Stimulated activated CD4-positive, alpha-beta T cell treated with anti-CD3 and anti-CD28 coated beads, Interleukin-2, amount 100 ng/mL, for 48 hours (primary cell): ENCODE data around the gene NRAS.

Experiments used
- DNase-seq, 2 donors: peaks; one replicate each; pipeline ENCODE4 v3.0.0-alpha.2; 2020

Gene NRAS

DNA sequence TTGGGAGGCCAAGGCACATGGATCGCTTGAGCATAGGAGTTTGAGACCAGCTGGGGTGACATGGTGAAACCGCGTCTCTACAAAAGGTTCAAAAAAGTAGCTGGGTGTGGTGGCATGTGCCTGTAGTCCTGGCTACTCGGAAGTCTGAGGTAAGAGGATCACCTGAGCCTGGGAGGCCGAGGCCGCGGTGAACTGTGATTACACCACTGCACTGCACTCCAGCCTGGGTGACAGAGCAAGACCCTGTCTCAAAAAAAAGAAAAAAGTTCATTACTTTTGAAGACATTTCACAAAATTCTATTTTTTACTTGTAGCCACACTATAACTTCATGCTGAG lies 44.7 kb downstream of the NRAS start:
- no peak for DNase-seq

DNA sequence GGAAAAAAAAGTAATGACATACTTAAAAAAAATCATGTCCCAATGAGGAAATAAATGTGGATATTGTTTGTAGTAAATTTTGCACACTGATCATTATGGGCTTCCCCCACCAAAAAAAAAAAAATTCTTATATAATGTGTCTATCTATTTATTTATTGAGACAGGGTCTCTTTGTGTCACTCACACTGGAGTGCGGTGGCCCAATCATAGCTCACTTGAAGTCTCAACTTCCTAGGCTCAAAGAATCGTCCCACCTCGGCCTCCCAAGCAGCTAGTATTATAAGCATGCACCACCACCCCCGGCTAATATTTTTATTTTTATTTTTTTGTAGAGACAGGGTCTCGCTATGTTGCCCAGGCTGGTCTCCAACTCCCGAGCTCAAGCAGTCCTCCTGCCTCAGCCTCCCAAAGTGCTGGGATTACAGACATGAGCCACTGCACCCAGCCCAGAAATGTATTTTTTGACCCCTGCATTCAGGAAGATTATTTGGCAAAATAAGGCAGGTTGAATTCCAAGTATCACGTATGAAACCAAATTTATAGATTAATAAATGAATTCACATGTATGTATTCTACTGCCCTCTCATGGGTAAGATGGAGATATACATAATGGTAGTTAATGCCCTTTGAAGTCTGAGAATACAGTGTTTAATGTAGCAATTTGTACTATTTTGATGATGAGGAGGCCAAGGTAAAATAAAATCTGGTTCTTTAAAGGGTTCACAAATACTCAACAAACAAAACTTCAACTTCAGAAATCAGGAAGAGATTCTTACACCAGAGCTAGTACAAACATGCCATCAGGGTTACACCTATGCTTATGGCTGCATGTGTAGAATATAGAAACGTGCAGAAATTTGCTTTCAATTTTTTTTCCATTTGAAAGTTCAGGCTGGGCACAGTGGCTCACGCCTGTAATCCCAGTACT lies 45.3 kb downstream of the NRAS start:
- no peak for DNase-seq

DNA sequence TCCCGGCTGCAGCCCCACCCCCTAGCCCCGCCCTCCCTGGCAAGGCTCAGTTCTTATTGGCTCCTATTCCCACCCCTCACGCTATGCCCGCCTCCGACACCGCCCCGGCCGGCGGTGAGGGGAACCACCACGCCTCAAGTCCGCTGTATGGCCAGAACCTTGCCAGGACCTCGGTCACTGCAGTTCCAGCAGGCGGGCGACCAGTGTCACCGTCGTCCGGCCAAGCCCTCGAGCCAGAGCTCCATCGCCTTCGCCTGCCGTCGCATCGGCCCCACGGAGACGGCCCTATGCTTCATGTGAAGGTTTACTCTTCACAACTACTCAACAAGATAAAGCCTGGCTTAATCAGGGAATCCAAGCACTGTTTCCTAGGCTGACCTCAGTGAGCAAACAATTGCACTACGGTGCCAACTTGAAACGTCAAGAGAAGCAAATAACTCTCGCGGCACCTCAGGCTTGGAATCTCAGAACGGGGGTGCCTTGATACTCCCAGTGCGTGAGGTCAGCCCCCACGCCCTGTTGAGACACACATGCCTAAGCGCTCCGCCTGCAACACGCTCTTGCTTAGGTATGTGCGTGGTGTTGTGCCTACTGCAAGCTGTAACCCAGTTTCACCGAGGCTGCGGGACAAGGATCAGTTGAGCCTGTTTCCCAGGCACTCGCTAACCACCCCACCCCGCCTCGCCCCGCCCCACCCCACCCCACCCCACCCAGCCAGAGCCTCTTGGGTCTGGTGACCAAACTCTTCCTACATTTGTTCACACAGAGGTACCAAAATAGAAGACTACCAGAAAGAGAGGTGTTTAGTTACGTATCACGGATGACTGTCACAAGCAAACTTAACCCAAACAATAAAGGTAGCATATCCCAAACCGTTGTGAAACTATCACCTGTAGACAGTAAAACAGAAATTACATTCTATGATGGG lies 46.2 kb downstream of the NRAS start:
- peak; percentile 78 to 85 for DNase-seq

DNA sequence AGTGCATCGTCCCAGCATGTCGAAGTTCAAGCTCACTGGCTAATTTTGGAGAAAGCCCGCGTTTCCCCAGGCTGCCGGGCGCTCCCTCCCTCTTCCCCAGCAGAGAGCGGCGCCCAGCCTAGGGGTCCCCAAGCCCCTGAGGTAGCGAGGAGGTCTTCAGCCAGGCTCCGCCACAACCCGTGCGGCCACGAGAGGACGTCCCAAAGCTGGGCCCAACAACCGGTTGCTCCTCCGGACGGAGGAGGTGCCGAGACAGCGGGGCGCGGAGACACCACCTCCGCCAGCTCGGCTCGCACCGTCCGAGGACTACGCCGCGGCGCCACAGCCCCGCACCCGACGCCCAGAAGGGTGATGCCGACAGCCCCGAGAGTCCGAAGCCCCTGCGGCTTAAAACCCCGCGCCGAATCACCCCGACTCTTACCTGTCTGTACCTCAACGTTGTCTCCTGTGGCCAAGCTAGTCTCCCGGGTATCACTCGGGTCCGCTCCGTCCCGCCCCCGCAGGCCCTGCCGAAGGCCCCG lies 46.9 kb downstream of the NRAS start, which contains the start of gene DENND2C:
Gene DENND2C (minus strand): TSS at position 488 of the 521 bp plus-strand sequence. CDS start 44,065 bp downstream, outside the sequence.
- no peak for DNase-seq

DNA sequence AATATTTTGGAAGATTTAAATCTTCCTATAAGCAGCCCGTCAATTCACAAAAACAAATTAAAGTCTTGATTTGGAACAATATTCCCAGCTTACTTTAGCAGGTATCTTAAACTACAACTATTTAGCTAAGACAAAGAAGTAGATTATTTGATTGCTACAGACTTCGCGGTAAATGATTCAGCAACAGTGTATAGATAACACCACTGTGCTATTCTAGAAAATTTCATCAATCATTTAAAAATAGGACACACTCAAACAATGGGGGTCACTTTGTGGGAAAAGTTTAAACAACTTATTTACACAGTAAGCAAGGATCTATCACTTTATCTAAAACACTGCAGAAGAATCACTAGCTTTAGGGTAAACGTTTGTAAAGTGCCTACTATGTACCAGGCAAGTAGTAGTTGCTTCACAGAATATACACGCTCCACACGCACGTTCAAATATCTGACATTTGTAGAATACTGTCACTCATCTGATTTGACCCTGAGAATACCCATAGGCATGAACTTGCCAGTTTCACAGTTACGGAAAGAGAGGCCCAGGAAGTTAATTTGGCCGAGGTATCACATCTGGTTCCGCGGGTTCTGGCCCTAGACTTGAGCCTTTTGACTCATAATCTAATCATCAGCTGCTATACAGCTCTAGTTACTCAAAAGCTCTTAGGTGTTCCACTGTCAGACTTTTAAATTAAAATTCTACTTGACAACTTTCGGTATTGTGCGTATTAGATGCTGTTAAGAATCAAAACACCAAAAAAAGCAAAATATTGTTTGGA lies 47.6 kb downstream of the NRAS start:
- DNase-seq, result no peak

DNA sequence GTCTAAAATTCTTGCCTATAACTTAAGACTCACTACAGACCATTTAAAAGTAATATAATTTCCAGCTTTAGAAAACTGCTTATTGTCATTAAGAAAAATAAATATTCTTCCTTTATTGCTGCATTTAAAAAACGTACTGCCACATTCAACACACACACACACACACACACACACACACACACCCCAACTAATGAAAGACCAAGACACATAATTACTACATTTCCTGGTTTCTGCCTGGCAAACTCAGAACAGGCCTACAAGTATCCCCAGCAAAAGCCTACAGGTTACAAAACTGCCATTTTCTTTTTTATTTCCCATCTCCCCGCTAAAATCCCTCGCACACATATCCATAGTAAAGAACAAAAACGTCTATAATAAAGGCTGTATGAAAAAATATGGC lies 48.2 kb downstream of the NRAS start:
- no peak for DNase-seq

DNA sequence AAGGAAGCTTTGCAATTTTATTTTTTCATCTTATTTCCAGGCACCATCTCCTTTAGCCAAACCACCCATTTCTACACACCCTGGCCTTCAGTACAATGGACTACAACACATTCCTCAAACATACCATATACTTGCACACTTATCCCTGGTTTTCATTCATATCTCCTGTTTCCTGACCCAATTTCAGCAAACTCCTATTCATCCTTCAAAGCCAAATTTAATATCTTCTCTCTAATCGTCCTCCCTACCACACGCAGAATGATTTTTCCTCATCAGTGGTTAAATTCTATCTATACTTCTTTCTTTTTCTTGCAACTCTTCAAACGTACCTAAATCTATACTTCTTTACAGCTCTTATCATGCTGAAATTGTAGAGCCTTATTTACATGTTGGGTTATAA lies 49.6 kb downstream of the NRAS start:
- no peak for DNase-seq

DNA sequence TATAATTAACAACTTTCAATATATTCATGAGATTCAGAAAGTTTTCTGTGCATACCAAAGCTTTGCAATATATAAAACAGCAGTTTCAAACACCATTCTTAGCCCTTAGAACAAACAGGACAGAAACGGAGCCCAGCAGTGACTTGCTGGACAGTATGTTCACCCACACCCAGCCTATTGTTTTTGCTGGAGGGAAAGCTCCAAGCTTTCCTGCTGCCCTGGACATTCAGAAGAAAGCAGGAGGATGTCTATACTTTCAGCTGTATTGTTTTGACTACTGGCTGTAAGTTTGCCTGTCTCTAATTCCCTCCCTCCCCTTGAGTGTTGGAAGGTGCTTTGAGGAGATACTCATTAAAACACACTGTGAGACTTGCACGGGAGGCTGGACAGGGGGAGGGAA lies 56.3 kb downstream of the NRAS start:
- DNase-seq, result no peak
